ENCODE results near the gene SDSL.

GRCh38 chr12:113408756-113409298 lies 13.4 kb upstream of the SDSL start:
- TF ChIP-seq CTCF (IDR thresholded peaks at IDR 0.05) (no peak), POLR2AphosphoS5 (IDR thresholded peaks at IDR 0.05) (no peak), POLR2A (IDR thresholded peaks at IDR 0.05) (no peak)

All from sigmoid colon (tissue), 4 donors.